Progenitor cell of endocrine pancreas (in vitro differentiated cells): Measurements from ENCODE around the gene CIAO1. TPM values are rescaled to one million over a fixed set of nuclear protein-coding genes. Genes with fewer than 3 reads are reported as not detected.

Experiments used
- DNase-seq: peaks from one replicate; pipeline ENCODE4 v3.0.0; 2021; ENCODE audit warnings: low spot score; ENCODE audit not compliant: unreplicated experiment
- H3K27ac Mint-ChIP-seq: 2 replicates; pipeline ENCODE4 v1.8.0; 2021; ENCODE audit warnings: mild to moderate bottlenecking, moderate library complexity, mixed read lengths
- H3K27me3 Mint-ChIP-seq: 2 replicates; pipeline ENCODE4 v1.8.0; 2021; ENCODE audit warnings: mixed read lengths
- H3K36me3 Mint-ChIP-seq: 2 replicates; pipeline ENCODE4 v1.8.0; 2022; ENCODE audit warnings: mixed read lengths; ENCODE audit not compliant: insufficient read depth
- H3K4me1 Mint-ChIP-seq: 2 replicates; pipeline ENCODE4 v1.8.0; 2021; ENCODE audit warnings: low read depth, mixed read lengths
- H3K4me3 Mint-ChIP-seq: 2 replicates; pipeline ENCODE4 v1.8.0; 2021; ENCODE audit warnings: low read depth, mild to moderate bottlenecking, moderate library complexity, mixed read lengths
- H3K9me3 Mint-ChIP-seq: 2 replicates; pipeline ENCODE4 v1.8.0; 2021; ENCODE audit warnings: low read depth, mixed read lengths
- total RNA-seq: library from RNA; stranded (reverse); gene quantifications from 2 replicates; pipeline ENCODE4 v1.2.1, GENCODE V29; 2021
- TF ChIP-seq, protein P1 (sequence below): fragments of 200-600 bp; sonication (generic); IDR thresholded peaks from one replicate; pipeline ENCODE4 v1.5.0; 2021; ENCODE audit warnings: antibody characterized with exemption, mild to moderate bottlenecking; ENCODE audit not compliant: unreplicated experiment

The CIAO1 gene
- total RNA-seq, 1 donor from 2014 or later, result 77.1 TPM

DNA sequence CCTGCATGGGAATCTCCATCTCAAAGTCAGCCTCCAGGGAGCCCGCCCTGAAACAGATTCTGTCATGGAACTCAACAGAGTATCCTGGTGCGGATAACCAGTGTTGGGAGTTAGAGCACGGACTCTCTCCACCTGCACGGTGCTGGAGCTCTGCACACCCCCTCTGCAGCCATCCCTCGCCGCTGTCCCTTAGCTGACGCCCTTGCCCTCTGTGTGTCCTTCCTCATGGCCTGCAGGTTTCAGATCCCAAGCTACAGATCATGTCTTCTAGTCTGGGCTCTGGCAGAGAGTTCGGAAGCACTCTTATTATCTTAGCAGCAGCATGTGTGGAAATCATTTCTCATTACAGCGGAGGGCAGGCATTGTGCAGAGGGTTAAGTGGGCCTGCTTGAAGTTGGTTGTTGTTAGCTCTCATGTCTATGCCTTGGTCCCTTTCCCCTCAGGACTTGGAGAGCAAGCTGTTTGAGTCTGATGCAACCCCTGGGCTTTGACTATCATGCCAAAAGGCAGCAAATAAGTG lies 26.2 kb upstream of the CIAO1 start:
- Mint-ChIP-seq H3K9me3 (no peaks in the 10 kb centered on the region), H3K4me3 (no peak overlapping the region), H3K27ac (no peak overlapping the region), H3K27me3 (no peaks in the 10 kb centered on the region), H3K4me1 (no peaks in the 10 kb centered on the region), H3K36me3 (peaks cover 1% of the 10 kb centered on the region)
- TF ChIP-seq, protein P1, sequence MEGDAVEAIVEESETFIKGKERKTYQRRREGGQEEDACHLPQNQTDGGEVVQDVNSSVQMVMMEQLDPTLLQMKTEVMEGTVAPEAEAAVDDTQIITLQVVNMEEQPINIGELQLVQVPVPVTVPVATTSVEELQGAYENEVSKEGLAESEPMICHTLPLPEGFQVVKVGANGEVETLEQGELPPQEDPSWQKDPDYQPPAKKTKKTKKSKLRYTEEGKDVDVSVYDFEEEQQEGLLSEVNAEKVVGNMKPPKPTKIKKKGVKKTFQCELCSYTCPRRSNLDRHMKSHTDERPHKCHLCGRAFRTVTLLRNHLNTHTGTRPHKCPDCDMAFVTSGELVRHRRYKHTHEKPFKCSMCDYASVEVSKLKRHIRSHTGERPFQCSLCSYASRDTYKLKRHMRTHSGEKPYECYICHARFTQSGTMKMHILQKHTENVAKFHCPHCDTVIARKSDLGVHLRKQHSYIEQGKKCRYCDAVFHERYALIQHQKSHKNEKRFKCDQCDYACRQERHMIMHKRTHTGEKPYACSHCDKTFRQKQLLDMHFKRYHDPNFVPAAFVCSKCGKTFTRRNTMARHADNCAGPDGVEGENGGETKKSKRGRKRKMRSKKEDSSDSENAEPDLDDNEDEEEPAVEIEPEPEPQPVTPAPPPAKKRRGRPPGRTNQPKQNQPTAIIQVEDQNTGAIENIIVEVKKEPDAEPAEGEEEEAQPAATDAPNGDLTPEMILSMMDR, result no peak
- DNase-seq, result no peak

- peaks cover 1% of the 10 kb centered on the region for H3K36me3 Mint-ChIP-seq
- no peaks in the 10 kb centered on the region for H3K9me3 Mint-ChIP-seq
- no peaks in the 10 kb centered on the region for H3K4me1 Mint-ChIP-seq
Measured at GRCh38 chr2:96240341-96241038, 25.5 kb upstream of the CIAO1 start.

DNA sequence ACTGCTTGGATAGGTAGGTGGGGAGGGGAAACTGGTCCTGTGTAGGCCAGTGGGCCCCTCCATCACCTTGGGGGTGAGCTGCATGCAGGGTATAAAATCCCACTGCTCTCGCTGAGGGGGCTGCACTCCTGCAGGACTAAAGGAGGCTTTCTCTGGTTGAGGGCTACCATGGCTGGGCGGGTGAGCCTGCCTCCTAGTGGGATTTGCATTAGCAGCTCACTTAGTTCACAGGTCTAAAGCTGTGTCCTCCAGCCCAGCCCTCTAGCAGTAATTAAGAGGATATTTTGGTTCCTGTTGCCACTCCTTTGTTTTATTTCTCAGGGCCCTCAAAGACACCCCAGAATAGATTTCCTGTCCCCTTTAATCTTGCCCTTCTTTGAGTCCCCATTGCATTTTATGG lies 24.8 kb upstream of the CIAO1 start:
- Mint-ChIP-seq H3K27ac (no peak overlapping the region), H3K36me3 (peaks cover 1% of the 10 kb centered on the region), H3K27me3 (no peaks in the 10 kb centered on the region), H3K4me1 (no peaks in the 10 kb centered on the region), H3K9me3 (no peaks in the 10 kb centered on the region), H3K4me3 (no peak overlapping the region)
- TF ChIP-seq, protein P1, result no peak
- no peak for DNase-seq

More at GRCh38 chr2:96240341-96241038, 25.5 kb upstream of the CIAO1 start:
- TF ChIP-seq, protein P1, result no peak
- H3K27ac Mint-ChIP-seq, result no peak overlapping the region
- DNase-seq, result no peak
- no peaks in the 10 kb centered on the region for H3K27me3 Mint-ChIP-seq
- no peak overlapping the region for H3K4me3 Mint-ChIP-seq

- Mint-ChIP-seq H3K4me3 (no peak overlapping the region), H3K27me3 (no peaks in the 10 kb centered on the region), H3K27ac (no peak overlapping the region), H3K9me3 (no peaks in the 10 kb centered on the region), H3K4me1 (no peaks in the 10 kb centered on the region), H3K36me3 (peaks cover 1% of the 10 kb centered on the region)
- DNase-seq, result no peak
- TF ChIP-seq, protein P1, result no peak
Measured at GRCh38 chr2:96241900-96242611, 24.0 kb upstream of the CIAO1 start.

DNA sequence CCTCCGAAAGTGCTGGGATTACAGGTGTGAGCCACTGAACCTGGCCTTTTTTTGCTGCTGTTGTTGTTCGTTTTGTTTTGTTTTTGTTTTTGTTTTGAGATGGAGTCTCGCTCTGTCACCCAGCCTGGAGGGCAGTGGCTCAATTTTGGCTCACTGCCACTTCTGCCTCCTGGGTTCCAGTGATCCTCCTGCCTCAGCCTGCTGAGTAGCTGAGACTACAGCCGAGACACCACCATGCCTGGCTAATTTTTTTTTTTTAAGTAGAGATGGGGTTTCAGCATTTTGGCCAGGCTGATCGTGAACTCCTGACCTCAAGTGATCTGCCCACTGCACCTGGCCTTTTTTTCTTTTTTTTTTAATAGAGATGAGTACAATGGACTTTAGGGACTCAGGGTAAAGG lies 22.2 kb upstream of the CIAO1 start:
- Mint-ChIP-seq H3K27me3 (no peaks in the 10 kb centered on the region), H3K9me3 (no peaks in the 10 kb centered on the region), H3K4me3 (no peak overlapping the region), H3K36me3 (peaks cover 1% of the 10 kb centered on the region), H3K27ac (no peak overlapping the region), H3K4me1 (peaks cover 5% of the 10 kb centered on the region)
- TF ChIP-seq, protein P1, result no peak
- no peak for DNase-seq
